ENCODE data around the gene GPR55.

Gene GPR55

GRCh38 chr2:230879271-230879882 lies 45.7 kb downstream of the GPR55 start:
- Histone ChIP-seq H3K4me1 (ENCODE audit: control insufficient read depth in 1 of 2, insufficient read depth in 2 of 2, low read length in 2 of 2) (peaks cover 11 to 17% of the 10 kb centered on the region in 2 donors), H3K36me3 (ENCODE audit: control insufficient read depth in 1 of 2, insufficient read depth in 2 of 2, low read length in 2 of 2) (peaks cover 0 to 16% of the 10 kb centered on the region in 2 donors), H3K27ac (ENCODE audit: low read depth, low read length) (no peak overlapping the region), H3K27me3 (ENCODE audit: control insufficient read depth in 1 of 2, insufficient read depth in 2 of 2, low read length in 2 of 2) (no peaks in the 10 kb centered on the region), H3K9me3 (ENCODE audit: control insufficient read depth in 1 of 2, low read length in 2 of 2) (no peaks in the 10 kb centered on the region), H3K9ac (ENCODE audit: low read depth in 1 of 2, low read length in 2 of 2) (no peak overlapping the region), H3K4me3 (ENCODE audit: low read depth in 1 of 2, low read length in 2 of 2) (no peak overlapping the region)

- no peak overlapping the region for H3K9ac ChIP-seq (ENCODE audit: low read depth in 1 of 2, low read length in 2 of 2)
- no peaks in the 10 kb centered on the region for H3K9me3 ChIP-seq (ENCODE audit: control insufficient read depth in 1 of 2, low read length in 2 of 2)
- H3K27me3 ChIP-seq (ENCODE audit: control insufficient read depth in 1 of 2, insufficient read depth in 2 of 2, low read length in 2 of 2): no peaks in the 10 kb centered on the region
- H3K4me3 ChIP-seq (ENCODE audit: low read depth in 1 of 2, low read length in 2 of 2): no peak overlapping the region
- peaks cover 11 to 17% of the 10 kb centered on the region in 2 donors for H3K4me1 ChIP-seq (ENCODE audit: control insufficient read depth in 1 of 2, insufficient read depth in 2 of 2, low read length in 2 of 2)
- H3K27ac ChIP-seq (ENCODE audit: low read depth, low read length): no peak overlapping the region
- peaks cover 0 to 16% of the 10 kb centered on the region in 2 donors for H3K36me3 ChIP-seq (ENCODE audit: control insufficient read depth in 1 of 2, insufficient read depth in 2 of 2, low read length in 2 of 2)
Measured at GRCh38 chr2:230878599-230879188, 46.3 kb downstream of the GPR55 start.

GRCh38 chr2:230877759-230878598 lies 47.1 kb downstream of the GPR55 start:
- H3K9ac ChIP-seq (ENCODE audit: low read depth in 1 of 2, low read length in 2 of 2): no peak overlapping the region
- no peaks in the 10 kb centered on the region for H3K27me3 ChIP-seq (ENCODE audit: control insufficient read depth in 1 of 2, insufficient read depth in 2 of 2, low read length in 2 of 2)
- H3K36me3 ChIP-seq (ENCODE audit: control insufficient read depth in 1 of 2, insufficient read depth in 2 of 2, low read length in 2 of 2): peaks cover 0 to 16% of the 10 kb centered on the region in 2 donors
- H3K4me1 ChIP-seq (ENCODE audit: control insufficient read depth in 1 of 2, insufficient read depth in 2 of 2, low read length in 2 of 2): peaks cover 11 to 21% of the 10 kb centered on the region in 2 donors
- H3K4me3 ChIP-seq (ENCODE audit: low read depth in 1 of 2, low read length in 2 of 2): no peak overlapping the region
- no peak overlapping the region for H3K27ac ChIP-seq (ENCODE audit: low read depth, low read length)
- H3K9me3 ChIP-seq (ENCODE audit: control insufficient read depth in 1 of 2, low read length in 2 of 2): no peaks in the 10 kb centered on the region

GRCh38 chr2:230877116-230877758 lies 47.8 kb downstream of the GPR55 start:
- peaks cover 11 to 25% of the 10 kb centered on the region in 2 donors for H3K4me1 ChIP-seq (ENCODE audit: control insufficient read depth in 1 of 2, insufficient read depth in 2 of 2, low read length in 2 of 2)
- no peak overlapping the region for H3K9ac ChIP-seq (ENCODE audit: low read depth in 1 of 2, low read length in 2 of 2)
- H3K27me3 ChIP-seq (ENCODE audit: control insufficient read depth in 1 of 2, insufficient read depth in 2 of 2, low read length in 2 of 2): no peaks in the 10 kb centered on the region
- no peaks in the 10 kb centered on the region for H3K9me3 ChIP-seq (ENCODE audit: control insufficient read depth in 1 of 2, low read length in 2 of 2)
- H3K4me3 ChIP-seq (ENCODE audit: low read depth in 1 of 2, low read length in 2 of 2): no peak overlapping the region
- H3K36me3 ChIP-seq (ENCODE audit: control insufficient read depth in 1 of 2, insufficient read depth in 2 of 2, low read length in 2 of 2): peaks cover 0 to 16% of the 10 kb centered on the region in 2 donors
- H3K27ac ChIP-seq (ENCODE audit: low read depth, low read length): no peak overlapping the region

GRCh38 chr2:230875347-230876315 lies 49.4 kb downstream of the GPR55 start:
- H3K27me3 ChIP-seq (ENCODE audit: control insufficient read depth in 1 of 2, insufficient read depth in 2 of 2, low read length in 2 of 2): no peaks in the 10 kb centered on the region
- H3K4me3 ChIP-seq (ENCODE audit: low read depth in 1 of 2, low read length in 2 of 2): no peak overlapping the region
- H3K9me3 ChIP-seq (ENCODE audit: control insufficient read depth in 1 of 2, low read length in 2 of 2): no peaks in the 10 kb centered on the region
- peaks cover 23 to 38% of the 10 kb centered on the region in 2 donors for H3K4me1 ChIP-seq (ENCODE audit: control insufficient read depth in 1 of 2, insufficient read depth in 2 of 2, low read length in 2 of 2)
- no peak overlapping the region for H3K27ac ChIP-seq (ENCODE audit: low read depth, low read length)
- H3K36me3 ChIP-seq (ENCODE audit: control insufficient read depth in 1 of 2, insufficient read depth in 2 of 2, low read length in 2 of 2): peaks cover 0 to 16% of the 10 kb centered on the region in 2 donors
- H3K9ac ChIP-seq (ENCODE audit: low read depth in 1 of 2, low read length in 2 of 2): no peak overlapping the region

- Histone ChIP-seq H3K9me3 (ENCODE audit: control insufficient read depth in 1 of 2, low read length in 2 of 2) (no peaks in the 10 kb centered on the region), H3K4me3 (ENCODE audit: low read depth in 1 of 2, low read length in 2 of 2) (no peak overlapping the region), H3K27ac (ENCODE audit: low read depth, low read length) (no peak overlapping the region), H3K27me3 (ENCODE audit: control insufficient read depth in 1 of 2, insufficient read depth in 2 of 2, low read length in 2 of 2) (no peaks in the 10 kb centered on the region), H3K4me1 (ENCODE audit: control insufficient read depth in 1 of 2, insufficient read depth in 2 of 2, low read length in 2 of 2) (peaks cover 30 to 44% of the 10 kb centered on the region in 2 donors), H3K36me3 (ENCODE audit: control insufficient read depth in 1 of 2, insufficient read depth in 2 of 2, low read length in 2 of 2) (peaks cover 0 to 16% of the 10 kb centered on the region in 2 donors), H3K9ac (ENCODE audit: low read depth in 1 of 2, low read length in 2 of 2) (no peak overlapping the region)
Measured at GRCh38 chr2:230874876-230875275, 50.2 kb downstream of the GPR55 start.

GRCh38 chr2:230874456-230874855 lies 50.6 kb downstream of the GPR55 start:
- H3K4me1 ChIP-seq (ENCODE audit: control insufficient read depth in 1 of 2, insufficient read depth in 2 of 2, low read length in 2 of 2): peaks cover 26 to 44% of the 10 kb centered on the region in 2 donors
- peaks cover 0 to 16% of the 10 kb centered on the region in 2 donors for H3K36me3 ChIP-seq (ENCODE audit: control insufficient read depth in 1 of 2, insufficient read depth in 2 of 2, low read length in 2 of 2)
- no peak overlapping the region for H3K27ac ChIP-seq (ENCODE audit: low read depth, low read length)
- no peak overlapping the region for H3K9ac ChIP-seq (ENCODE audit: low read depth in 1 of 2, low read length in 2 of 2)
- no peaks in the 10 kb centered on the region for H3K9me3 ChIP-seq (ENCODE audit: control insufficient read depth in 1 of 2, low read length in 2 of 2)
- no peaks in the 10 kb centered on the region for H3K27me3 ChIP-seq (ENCODE audit: control insufficient read depth in 1 of 2, insufficient read depth in 2 of 2, low read length in 2 of 2)
- H3K4me3 ChIP-seq (ENCODE audit: low read depth in 1 of 2, low read length in 2 of 2): no peak overlapping the region

- no peak overlapping the region for H3K4me3 ChIP-seq (ENCODE audit: low read depth in 1 of 2, low read length in 2 of 2)
- H3K27me3 ChIP-seq (ENCODE audit: control insufficient read depth in 1 of 2, insufficient read depth in 2 of 2, low read length in 2 of 2): no peaks in the 10 kb centered on the region
- no peak overlapping the region for H3K27ac ChIP-seq (ENCODE audit: low read depth, low read length)
- peaks cover 0 to 16% of the 10 kb centered on the region in 2 donors for H3K36me3 ChIP-seq (ENCODE audit: control insufficient read depth in 1 of 2, insufficient read depth in 2 of 2, low read length in 2 of 2)
- H3K9ac ChIP-seq (ENCODE audit: low read depth in 1 of 2, low read length in 2 of 2): no peak overlapping the region
- H3K9me3 ChIP-seq (ENCODE audit: control insufficient read depth in 1 of 2, low read length in 2 of 2): no peaks in the 10 kb centered on the region
- H3K4me1 ChIP-seq (ENCODE audit: control insufficient read depth in 1 of 2, insufficient read depth in 2 of 2, low read length in 2 of 2): peaks cover 20 to 46% of the 10 kb centered on the region in 2 donors
Measured at GRCh38 chr2:230873661-230874401, 51.2 kb downstream of the GPR55 start.
